OCI-LY7 (cell line): Measurements from ENCODE around the gene LTN1.

ENCODE experiments used
- EZH2phosphoT487 ChIP-seq: fragments of 200-600 bp; sonication (generic); IDR thresholded peaks from 2 replicates; pipeline ENCODE4 v1.6.1; 2018; ENCODE audit warnings: low read depth, borderline replicate concordance, mild to moderate bottlenecking, mixed run types, antibody characterized with exemption, low read length, moderate library complexity, mixed read lengths
- TF ChIP-seq, protein P1 (sequence below): fragments of 200-600 bp; sonication (generic); conservative IDR thresholded peaks from 2 replicates; pipeline ENCODE4 v1.5.1; 2014; ENCODE audit warnings: mild to moderate bottlenecking, antibody characterized with exemption, low read length, moderate library complexity, mixed read lengths

DNA sequence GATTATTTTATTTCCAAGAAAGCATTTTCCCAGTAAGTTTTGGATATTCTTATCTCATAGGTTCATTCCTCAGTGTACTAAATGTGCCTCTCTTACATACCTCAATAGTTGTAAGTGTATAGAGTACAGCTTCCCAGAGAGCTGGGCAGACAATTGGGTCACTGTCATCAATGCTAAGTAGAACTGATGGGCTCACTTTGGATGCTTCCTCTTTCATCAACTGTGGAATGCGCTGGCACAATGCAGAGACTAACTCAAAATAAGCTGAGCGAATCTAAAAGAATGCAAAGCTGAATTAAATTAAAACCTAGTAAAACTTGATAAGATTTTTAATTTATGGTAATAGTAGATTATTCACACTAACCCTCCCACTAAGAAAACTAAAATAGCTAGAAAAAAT lies 21.5 kb downstream of the LTN1 start:
- TF ChIP-seq, protein P1, sequence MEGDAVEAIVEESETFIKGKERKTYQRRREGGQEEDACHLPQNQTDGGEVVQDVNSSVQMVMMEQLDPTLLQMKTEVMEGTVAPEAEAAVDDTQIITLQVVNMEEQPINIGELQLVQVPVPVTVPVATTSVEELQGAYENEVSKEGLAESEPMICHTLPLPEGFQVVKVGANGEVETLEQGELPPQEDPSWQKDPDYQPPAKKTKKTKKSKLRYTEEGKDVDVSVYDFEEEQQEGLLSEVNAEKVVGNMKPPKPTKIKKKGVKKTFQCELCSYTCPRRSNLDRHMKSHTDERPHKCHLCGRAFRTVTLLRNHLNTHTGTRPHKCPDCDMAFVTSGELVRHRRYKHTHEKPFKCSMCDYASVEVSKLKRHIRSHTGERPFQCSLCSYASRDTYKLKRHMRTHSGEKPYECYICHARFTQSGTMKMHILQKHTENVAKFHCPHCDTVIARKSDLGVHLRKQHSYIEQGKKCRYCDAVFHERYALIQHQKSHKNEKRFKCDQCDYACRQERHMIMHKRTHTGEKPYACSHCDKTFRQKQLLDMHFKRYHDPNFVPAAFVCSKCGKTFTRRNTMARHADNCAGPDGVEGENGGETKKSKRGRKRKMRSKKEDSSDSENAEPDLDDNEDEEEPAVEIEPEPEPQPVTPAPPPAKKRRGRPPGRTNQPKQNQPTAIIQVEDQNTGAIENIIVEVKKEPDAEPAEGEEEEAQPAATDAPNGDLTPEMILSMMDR = no peak
- no peak for TF ChIP-seq EZH2phosphoT487
